Putamen (tissue), 1 donor: ENCODE results near the gene LRRC9.
"Not testable (repeated sequence)": the region's sequence is repeated elsewhere in the genome, so short reads cannot be mapped to it uniquely, and the experiment has no call there.

ENCODE experiments used
- DNase-seq: peaks from one replicate; pipeline ENCODE4 v3.0.0-alpha.2; 2016; ENCODE audit warnings: low spot score

LRRC9 gene

GRCh38 chr14:59919570-59920377 lies at the start of gene LRRC9:
LRRC9 (plus strand) TSS chr14:59920144.
- peak; percentile 16 for DNase-seq

GRCh38 chr14:59870277-59871165 lies 49.4 kb upstream of the LRRC9 start, which contains the start of gene RTN1:
RTN1 (minus strand) TSS chr14:59870776; CDS start chr14:59870630, 146 bp downstream.
- DNase-seq: peak; percentile 86

- no peak for DNase-seq
These were observed 48.8 kb upstream of the LRRC9 start for GRCh38 chr14:59871166-59871495.

GRCh38 chr14:59882957-59883356 lies 37.0 kb upstream of the LRRC9 start:
- DNase-seq: no peak

GRCh38 chr14:59890676-59891075 lies 29.3 kb upstream of the LRRC9 start:
- no peak for DNase-seq

GRCh38 chr14:59895721-59896120 lies 24.2 kb upstream of the LRRC9 start:
- DNase-seq: no peak

- peak; percentile 21 for DNase-seq
These were observed 22.1 kb upstream of the LRRC9 start for GRCh38 chr14:59897757-59898383.

GRCh38 chr14:59900556-59900955 lies 19.4 kb upstream of the LRRC9 start:
- no peak for DNase-seq

GRCh38 chr14:59904184-59904583 lies 15.8 kb upstream of the LRRC9 start:
- no peak for DNase-seq

- DNase-seq: no peak
These were observed 14.8 kb upstream of the LRRC9 start for GRCh38 chr14:59905188-59905587.

- DNase-seq: no peak
These were observed 7.5 kb upstream of the LRRC9 start for GRCh38 chr14:59912443-59912842.

- no peak for DNase-seq
These were observed 6.8 kb upstream of the LRRC9 start for GRCh38 chr14:59913187-59913586.

- peak; percentile 37 for DNase-seq
These were observed 947 bp upstream of the LRRC9 start for GRCh38 chr14:59918824-59919569.

GRCh38 chr14:59920378-59920683 lies 387 bp downstream of the LRRC9 start:
- no peak for DNase-seq

- DNase-seq: no peak
These were observed 5.9 kb downstream of the LRRC9 start for GRCh38 chr14:59925797-59926196.

- no peak for DNase-seq
These were observed 6.6 kb downstream of the LRRC9 start for GRCh38 chr14:59926534-59926933.

- peak; percentile 12 for DNase-seq
These were observed 11.3 kb downstream of the LRRC9 start for GRCh38 chr14:59931237-59931636.

GRCh38 chr14:59936145-59936544 lies 16.2 kb downstream of the LRRC9 start:
- no peak for DNase-seq

GRCh38 chr14:59939828-59940227 lies 19.9 kb downstream of the LRRC9 start:
- DNase-seq: no peak

GRCh38 chr14:59942296-59942862 lies 22.4 kb downstream of the LRRC9 start:
- not testable (repeated sequence) for DNase-seq

GRCh38 chr14:59944909-59945308 lies 25.0 kb downstream of the LRRC9 start:
- no peak for DNase-seq

GRCh38 chr14:59952141-59952540 lies 32.2 kb downstream of the LRRC9 start:
- not testable (repeated sequence) for DNase-seq
